Ishikawa (cell line): Measurements from ENCODE around the gene SNAP25.

Experiments used
- CEBPB ChIP-seq: IDR thresholded peaks from 2 replicates; pipeline ENCODE4 v1.6.1; 2012
- EGR1 ChIP-seq: IDR thresholded peaks from 2 replicates; pipeline ENCODE4 v1.6.1; 2012
- EP300 ChIP-seq: IDR thresholded peaks from 2 replicates; pipeline ENCODE4 v1.6.1; 2012; ENCODE audit warnings: borderline replicate concordance
- MAX ChIP-seq: IDR thresholded peaks from 2 replicates; pipeline ENCODE4 v1.6.1; 2012
- RAD21 ChIP-seq: IDR thresholded peaks from 2 replicates; pipeline ENCODE4 v1.6.1; 2012; ENCODE audit warnings: low read depth
- TAF1 ChIP-seq: IDR thresholded peaks from 2 replicates; pipeline ENCODE4 v1.6.1; 2012; ENCODE audit warnings: low read depth, mild to moderate bottlenecking
- TF ChIP-seq, protein P1 (sequence below): IDR thresholded peaks from 2 replicates; pipeline ENCODE4 v1.6.1; 2012; ENCODE audit warnings: low read depth, mild to moderate bottlenecking

DNA sequence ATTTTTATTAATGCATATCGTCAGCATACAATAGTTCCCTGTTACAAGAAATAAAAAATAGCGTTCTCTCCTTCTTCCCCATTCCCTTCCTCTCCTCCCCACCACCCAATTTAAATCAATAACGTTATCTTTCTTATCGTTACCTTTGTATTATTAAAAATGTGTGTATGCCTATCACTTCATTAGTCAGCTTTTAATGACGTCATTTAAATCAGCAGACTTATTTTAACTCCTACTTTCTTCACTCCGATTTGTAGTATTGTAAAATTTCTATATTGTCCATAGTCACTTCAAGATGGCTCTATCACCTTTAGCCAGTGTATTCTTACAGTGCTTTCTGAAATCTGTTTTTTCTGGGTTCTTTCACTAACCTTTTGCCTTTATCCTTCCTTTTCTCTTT, 126.3 kb downstream of the SNAP25 start:
- TF ChIP-seq, protein P1, sequence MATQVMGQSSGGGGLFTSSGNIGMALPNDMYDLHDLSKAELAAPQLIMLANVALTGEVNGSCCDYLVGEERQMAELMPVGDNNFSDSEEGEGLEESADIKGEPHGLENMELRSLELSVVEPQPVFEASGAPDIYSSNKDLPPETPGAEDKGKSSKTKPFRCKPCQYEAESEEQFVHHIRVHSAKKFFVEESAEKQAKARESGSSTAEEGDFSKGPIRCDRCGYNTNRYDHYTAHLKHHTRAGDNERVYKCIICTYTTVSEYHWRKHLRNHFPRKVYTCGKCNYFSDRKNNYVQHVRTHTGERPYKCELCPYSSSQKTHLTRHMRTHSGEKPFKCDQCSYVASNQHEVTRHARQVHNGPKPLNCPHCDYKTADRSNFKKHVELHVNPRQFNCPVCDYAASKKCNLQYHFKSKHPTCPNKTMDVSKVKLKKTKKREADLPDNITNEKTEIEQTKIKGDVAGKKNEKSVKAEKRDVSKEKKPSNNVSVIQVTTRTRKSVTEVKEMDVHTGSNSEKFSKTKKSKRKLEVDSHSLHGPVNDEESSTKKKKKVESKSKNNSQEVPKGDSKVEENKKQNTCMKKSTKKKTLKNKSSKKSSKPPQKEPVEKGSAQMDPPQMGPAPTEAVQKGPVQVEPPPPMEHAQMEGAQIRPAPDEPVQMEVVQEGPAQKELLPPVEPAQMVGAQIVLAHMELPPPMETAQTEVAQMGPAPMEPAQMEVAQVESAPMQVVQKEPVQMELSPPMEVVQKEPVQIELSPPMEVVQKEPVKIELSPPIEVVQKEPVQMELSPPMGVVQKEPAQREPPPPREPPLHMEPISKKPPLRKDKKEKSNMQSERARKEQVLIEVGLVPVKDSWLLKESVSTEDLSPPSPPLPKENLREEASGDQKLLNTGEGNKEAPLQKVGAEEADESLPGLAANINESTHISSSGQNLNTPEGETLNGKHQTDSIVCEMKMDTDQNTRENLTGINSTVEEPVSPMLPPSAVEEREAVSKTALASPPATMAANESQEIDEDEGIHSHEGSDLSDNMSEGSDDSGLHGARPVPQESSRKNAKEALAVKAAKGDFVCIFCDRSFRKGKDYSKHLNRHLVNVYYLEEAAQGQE: no peak
- TF ChIP-seq TAF1 (no peak), RAD21 (no peak), EGR1 (no peak), EP300 (no peak), MAX (no peak), CEBPB (no peak)
